Liver (tissue), 9 donors: ENCODE data around the gene PCF11. TPM values are rescaled to one million over a fixed set of nuclear protein-coding genes. Genes with fewer than 3 reads are reported as not detected.
A peak's percentile ranks its signal among the peaks of the same experiment; 100 is the strongest.

Source experiments
- DNase-seq: peaks from one replicate; pipeline ENCODE4 v3.0.0-alpha.2; 2017; ENCODE audit warnings: low spot score
- H3K27ac ChIP-seq, 2 donors: one replicate each; pipeline ENCODE4 v1.7.0; 2013; ENCODE audit warnings: inconsistent platforms in 2 of 2, low read length in 2 of 2, control low read depth in 1 of 2, low read depth in 1 of 2, mild to moderate bottlenecking in 1 of 2
- H3K27me3 ChIP-seq, 4 donors: one replicate each; pipeline versions ENCODE4 v1.6.1 to v1.7.0; 2013; ENCODE audit warnings: low read length in 3 of 4, inconsistent platforms in 1 of 4, mild to moderate bottlenecking in 1 of 4, moderate library complexity in 1 of 4; ENCODE audit not compliant: control insufficient read depth in 4 of 4, insufficient read depth in 4 of 4
- H3K36me3 ChIP-seq, 4 donors: one replicate each; pipeline versions ENCODE4 v1.6.1 to v1.7.0; 2013; ENCODE audit warnings: low read length in 3 of 4, mild to moderate bottlenecking in 3 of 4, low read depth in 1 of 4, moderate library complexity in 1 of 4; ENCODE audit not compliant: control insufficient read depth in 4 of 4, insufficient read depth in 3 of 4
- H3K4me1 ChIP-seq, 4 donors: one replicate each; pipeline versions ENCODE4 v1.6.1 to v1.7.0; 2013; ENCODE audit warnings: low read length in 3 of 4, mild to moderate bottlenecking in 3 of 4, moderate library complexity in 1 of 4; ENCODE audit not compliant: control insufficient read depth in 4 of 4, insufficient read depth in 4 of 4
- H3K4me3 ChIP-seq, 3 donors: one replicate each; pipeline versions ENCODE4 v1.6.1 to v1.7.0; 2013; ENCODE audit warnings: low read length in 3 of 3, control low read depth in 1 of 3, low read depth in 1 of 3, mild to moderate bottlenecking in 1 of 3
- H3K9ac ChIP-seq, 2 donors: one replicate each; pipeline ENCODE4 v1.7.0; 2013; ENCODE audit warnings: low read length in 2 of 2, mild to moderate bottlenecking in 2 of 2, moderate library complexity in 2 of 2, control low read depth in 1 of 2, low read depth in 1 of 2
- H3K9me3 ChIP-seq, 4 donors: one replicate each; pipeline versions ENCODE4 v1.6.1 to v1.7.0; 2013; ENCODE audit warnings: low read length in 3 of 4; ENCODE audit not compliant: control insufficient read depth in 4 of 4
- CTCF ChIP-seq: fragments of 150-350 bp; IDR thresholded peaks from 2 replicates; pipeline ENCODE4 v1.5.1; 2017; ENCODE audit warnings: improper control_type of control experiment, low read depth, low read length; ENCODE audit not compliant: missing input control
- FOXA1 ChIP-seq: IDR thresholded peaks from 2 replicates; pipeline ENCODE4 v1.6.1; 2016; ENCODE audit warnings: antibody characterized with exemption
- FOXA2 ChIP-seq: IDR thresholded peaks from 2 replicates; pipeline ENCODE4 v1.6.1; 2016; ENCODE audit warnings: antibody characterized with exemption
- GABPA ChIP-seq, 2 donors: IDR thresholded peaks in 1 of 2; conservative IDR thresholded peaks in 1 of 2; 2 replicates each; pipeline ENCODE4 v1.6.1; 2016; ENCODE audit warnings: antibody characterized with exemption in 2 of 2, mild to moderate bottlenecking in 1 of 2, moderate library complexity in 1 of 2
- HNF4A ChIP-seq, 2 donors: conservative IDR thresholded peaks; 2 replicates each; pipeline ENCODE4 v1.6.1; 2016; ENCODE audit warnings: antibody characterized with exemption in 2 of 2, mild to moderate bottlenecking in 2 of 2
- HNF4G ChIP-seq: IDR thresholded peaks from 2 replicates; pipeline ENCODE4 v1.6.1; 2016; ENCODE audit warnings: antibody characterized with exemption
- JUND ChIP-seq, 2 donors: IDR thresholded peaks; 2 replicates each; pipeline ENCODE4 v1.6.1; 2016; ENCODE audit warnings: antibody characterized with exemption in 2 of 2
- MAX ChIP-seq: IDR thresholded peaks from 2 replicates; pipeline ENCODE4 v1.6.1; 2016; ENCODE audit warnings: antibody characterized with exemption
- NR2F2 ChIP-seq: IDR thresholded peaks from 2 replicates; pipeline ENCODE4 v1.6.1; 2016; ENCODE audit warnings: antibody characterized with exemption
- RAD21 ChIP-seq, 2 donors: IDR thresholded peaks; 2 replicates each; pipeline ENCODE4 v1.6.1; 2016; ENCODE audit warnings: antibody characterized with exemption in 2 of 2, mild to moderate bottlenecking in 2 of 2
- RXRA ChIP-seq, 2 donors: IDR thresholded peaks; 2 replicates each; pipeline ENCODE4 v1.6.1; 2017 to 2018; ENCODE audit warnings: antibody characterized with exemption in 2 of 2, mild to moderate bottlenecking in 1 of 2
- TAF1 ChIP-seq: conservative IDR thresholded peaks from 2 replicates; pipeline ENCODE4 v1.6.1; 2016; ENCODE audit warnings: antibody characterized with exemption, mild to moderate bottlenecking
- YY1 ChIP-seq: IDR thresholded peaks from 2 replicates; pipeline ENCODE4 v1.6.1; 2016; ENCODE audit warnings: antibody characterized with exemption, mild to moderate bottlenecking
- ZBTB33 ChIP-seq: IDR thresholded peaks from 2 replicates; pipeline ENCODE4 v1.6.1; 2016; ENCODE audit warnings: antibody characterized with exemption
- WGBS: extraction: QIAGEN DNeasy Blood & Tissue Kit; methylation state at CpG from one replicate; pipeline ENCODE4 v1.1.7; 2013; 5-methylcytosine and 5-hydroxymethylcytosine counted together
- polyA plus RNA-seq, 2 donors: library from polyadenylated mRNA; stranded (reverse) in 1 of 2; unstranded in 1 of 2; fragments of 200-250 nt in 1 of 2; fragments of >200 nt in 1 of 2; fragmentation: Nextera tagmentation in 1 of 2; extraction: Ambion mirVana in 1 of 2; gene quantifications; one replicate each; pipeline versions ENCODE4 v1.2.1 to v1.2.3, GENCODE V29; 2013 to 2015
- total RNA-seq, 2 donors: library from RNA; depleted of rRNA; stranded (reverse); fragments of >200 nt; gene quantifications; one replicate each; pipeline ENCODE4 v1.2.3, GENCODE V29; 2014
- TF ChIP-seq, protein P1 (sequence below): IDR thresholded peaks from 2 replicates; pipeline ENCODE4 v1.6.1; 2016; ENCODE audit warnings: antibody characterized with exemption
- TF ChIP-seq, protein P2 (sequence below): IDR thresholded peaks from 2 replicates; pipeline ENCODE4 v1.6.1; 2016; ENCODE audit warnings: antibody characterized with exemption, mild to moderate bottlenecking
- donor health status: healthy.
- donor health status: healthy.
- donor health status: healthy.
- donor health status: healthy.
- donor health status: healthy.

The PCF11 gene
- total and polyA plus RNA-seq, 4 donors: 5.9 to 39.7 (median 19.0) TPM

GRCh38 chr11:83191986-83192385, 35.1 kb downstream of the PCF11 start:
- Histone ChIP-seq H3K9ac (peak overlapping the region in 1 of 2 donors; percentile 99), H3K4me1 (peaks cover 6 to 24% (median 15%) of the 10 kb centered on the region in 4 donors), H3K36me3 (peaks cover 3 to 18% (median 6%) of the 10 kb centered on the region in 4 donors), H3K9me3 (no peaks in the 10 kb centered on the region), H3K4me3 (peak overlapping the region in 1 of 3 donors; percentile 96), H3K27ac (peak overlapping the region; percentile 83 to 97), H3K27me3 (no peaks in the 10 kb centered on the region)
- 86% methylated on average over 11 of the region's 11 CpGs for WGBS
- DNase-seq: no peak
- TF ChIP-seq JUND (IDR thresholded peaks at IDR 0.05) (no peak), TAF1 (no peak), FOXA1 (no peak), MAX (no peak), NR2F2 (no peak), CTCF (no peak), YY1 (no peak), ZBTB33 (no peak), GABPA (IDR thresholded peaks at IDR 0.05 in 1 of 2, conservative IDR thresholded peaks at IDR 0.05 in 1 of 2) (no peak), HNF4G (no peak), RAD21 (IDR thresholded peaks at IDR 0.05) (no peak), FOXA2 (no peak), HNF4A (conservative IDR thresholded peaks at IDR 0.05) (no peak)
- TF ChIP-seq, protein P1, sequence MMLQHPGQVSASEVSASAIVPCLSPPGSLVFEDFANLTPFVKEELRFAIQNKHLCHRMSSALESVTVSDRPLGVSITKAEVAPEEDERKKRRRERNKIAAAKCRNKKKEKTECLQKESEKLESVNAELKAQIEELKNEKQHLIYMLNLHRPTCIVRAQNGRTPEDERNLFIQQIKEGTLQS: no peak

GRCh38 chr11:83192606-83193245, 35.8 kb downstream of the PCF11 start:
- no peaks in the 10 kb centered on the region for H3K27me3 ChIP-seq
- H3K9ac ChIP-seq: peak overlapping the region; percentile 89 to 99
- WGBS: 14% methylated on average over 8 of the region's 8 CpGs
- DNase-seq: no peak
- H3K9me3 ChIP-seq: no peaks in the 10 kb centered on the region
- H3K27ac ChIP-seq: peak overlapping the region; percentile 83 to 97
- TF ChIP-seq RXRA (IDR thresholded peaks at IDR 0.05): peak in 1 of 2 donors; percentile 1
- TF ChIP-seq, protein P2, sequence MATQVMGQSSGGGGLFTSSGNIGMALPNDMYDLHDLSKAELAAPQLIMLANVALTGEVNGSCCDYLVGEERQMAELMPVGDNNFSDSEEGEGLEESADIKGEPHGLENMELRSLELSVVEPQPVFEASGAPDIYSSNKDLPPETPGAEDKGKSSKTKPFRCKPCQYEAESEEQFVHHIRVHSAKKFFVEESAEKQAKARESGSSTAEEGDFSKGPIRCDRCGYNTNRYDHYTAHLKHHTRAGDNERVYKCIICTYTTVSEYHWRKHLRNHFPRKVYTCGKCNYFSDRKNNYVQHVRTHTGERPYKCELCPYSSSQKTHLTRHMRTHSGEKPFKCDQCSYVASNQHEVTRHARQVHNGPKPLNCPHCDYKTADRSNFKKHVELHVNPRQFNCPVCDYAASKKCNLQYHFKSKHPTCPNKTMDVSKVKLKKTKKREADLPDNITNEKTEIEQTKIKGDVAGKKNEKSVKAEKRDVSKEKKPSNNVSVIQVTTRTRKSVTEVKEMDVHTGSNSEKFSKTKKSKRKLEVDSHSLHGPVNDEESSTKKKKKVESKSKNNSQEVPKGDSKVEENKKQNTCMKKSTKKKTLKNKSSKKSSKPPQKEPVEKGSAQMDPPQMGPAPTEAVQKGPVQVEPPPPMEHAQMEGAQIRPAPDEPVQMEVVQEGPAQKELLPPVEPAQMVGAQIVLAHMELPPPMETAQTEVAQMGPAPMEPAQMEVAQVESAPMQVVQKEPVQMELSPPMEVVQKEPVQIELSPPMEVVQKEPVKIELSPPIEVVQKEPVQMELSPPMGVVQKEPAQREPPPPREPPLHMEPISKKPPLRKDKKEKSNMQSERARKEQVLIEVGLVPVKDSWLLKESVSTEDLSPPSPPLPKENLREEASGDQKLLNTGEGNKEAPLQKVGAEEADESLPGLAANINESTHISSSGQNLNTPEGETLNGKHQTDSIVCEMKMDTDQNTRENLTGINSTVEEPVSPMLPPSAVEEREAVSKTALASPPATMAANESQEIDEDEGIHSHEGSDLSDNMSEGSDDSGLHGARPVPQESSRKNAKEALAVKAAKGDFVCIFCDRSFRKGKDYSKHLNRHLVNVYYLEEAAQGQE: no peak
- H3K4me3 ChIP-seq: peak overlapping the region; percentile 66 to 96 (median 81)
- H3K36me3 ChIP-seq: peaks cover 3 to 18% (median 6%) of the 10 kb centered on the region in 4 donors
- peaks cover 6 to 24% (median 15%) of the 10 kb centered on the region in 4 donors for H3K4me1 ChIP-seq
